Right lobe of liver (tissue), 4 donors: Measurements from ENCODE around the gene PTPN11.

Source experiments
- POLR2A ChIP-seq: fragments of 450-650 bp; IDR thresholded peaks from one replicate; pipeline ENCODE4 v1.6.1; 2017; ENCODE audit warnings: antibody characterized with exemption, mild to moderate bottlenecking
- TF ChIP-seq, protein P1 (sequence below), 4 donors: fragments of 200-600 bp in 3 of 4; fragments of 450-650 bp in 1 of 4; IDR thresholded peaks; one replicate each; pipeline versions ENCODE4 v1.5.1 to v1.8.0; 2016 to 2022; ENCODE audit warnings: antibody characterized with exemption in 4 of 4, mild to moderate bottlenecking in 2 of 4
- donor health status: DM: no; HTN: no; CAD: no.
- donor health status: DM: no; HTN: no; CAD: no.
- donor health status: DM: no; HTN: yes; CAD: no.

DNA sequence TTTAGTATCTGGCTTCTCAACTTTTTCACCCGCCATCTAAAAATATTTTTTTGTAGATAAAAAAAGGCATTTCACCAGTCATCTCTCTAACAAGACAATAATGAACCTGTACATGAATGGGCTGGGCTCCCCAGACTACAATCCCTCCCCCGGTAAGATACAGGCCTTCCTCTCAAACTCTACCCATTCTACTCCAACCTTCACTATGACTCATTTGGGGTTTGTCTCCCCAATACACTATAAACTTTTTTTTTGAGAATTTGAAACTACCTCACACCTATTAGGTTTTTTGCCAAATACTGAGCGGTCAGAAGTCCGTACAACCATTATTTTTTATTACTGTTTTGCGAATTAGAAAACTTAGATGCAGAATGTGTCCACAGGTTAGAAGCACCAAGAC lies 10.1 kb upstream of the PTPN11 start:
- TF ChIP-seq, protein P1, sequence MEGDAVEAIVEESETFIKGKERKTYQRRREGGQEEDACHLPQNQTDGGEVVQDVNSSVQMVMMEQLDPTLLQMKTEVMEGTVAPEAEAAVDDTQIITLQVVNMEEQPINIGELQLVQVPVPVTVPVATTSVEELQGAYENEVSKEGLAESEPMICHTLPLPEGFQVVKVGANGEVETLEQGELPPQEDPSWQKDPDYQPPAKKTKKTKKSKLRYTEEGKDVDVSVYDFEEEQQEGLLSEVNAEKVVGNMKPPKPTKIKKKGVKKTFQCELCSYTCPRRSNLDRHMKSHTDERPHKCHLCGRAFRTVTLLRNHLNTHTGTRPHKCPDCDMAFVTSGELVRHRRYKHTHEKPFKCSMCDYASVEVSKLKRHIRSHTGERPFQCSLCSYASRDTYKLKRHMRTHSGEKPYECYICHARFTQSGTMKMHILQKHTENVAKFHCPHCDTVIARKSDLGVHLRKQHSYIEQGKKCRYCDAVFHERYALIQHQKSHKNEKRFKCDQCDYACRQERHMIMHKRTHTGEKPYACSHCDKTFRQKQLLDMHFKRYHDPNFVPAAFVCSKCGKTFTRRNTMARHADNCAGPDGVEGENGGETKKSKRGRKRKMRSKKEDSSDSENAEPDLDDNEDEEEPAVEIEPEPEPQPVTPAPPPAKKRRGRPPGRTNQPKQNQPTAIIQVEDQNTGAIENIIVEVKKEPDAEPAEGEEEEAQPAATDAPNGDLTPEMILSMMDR (IDR thresholded peaks at IDR 0.05): no peak
- no peak for TF ChIP-seq POLR2A
